OCI-LY7 (cell line): ENCODE results near the gene LRP1B. TPM values are rescaled to one million over a fixed set of nuclear protein-coding genes. Genes with fewer than 3 reads are reported as not detected.

Experiments
- BruUV-seq: library from RNA; stranded (reverse); fragments of 400-500 nt; replicated peaks from 2 replicates; lab custom pipeline; 2021; lab: Mats Ljungman, UMichigan
- CTCF ChIA-PET: fragments of 300-600 bp; sonication (Branson Sonifier 250); formaldehyde crosslinking; loops from one replicate; lab custom pipeline; 2022; ENCODE audit warnings: antibody characterized with exemption; ENCODE audit not compliant: unreplicated experiment; lab: Charles Lee
- POLR2A ChIA-PET: fragments of 300-600 bp; sonication (Branson Sonifier 250); formaldehyde crosslinking; loops from one replicate; lab custom pipeline; 2022; ENCODE audit warnings: antibody characterized with exemption; lab: Charles Lee
- DNase-seq: peaks from one replicate; pipeline ENCODE4 v3.0.0-alpha.2; 2015; ENCODE audit warnings: low spot score
- H2AFZ ChIP-seq: fragments of 200-600 bp; sonication (generic), shearing (Covaris generic); 2 replicates; pipeline ENCODE4 v1.6.1; 2014; ENCODE audit warnings: mild to moderate bottlenecking, antibody characterized with exemption, low read length, moderate library complexity
- H3K27ac ChIP-seq: fragments of 200-600 bp; sonication (generic); 2 replicates; pipeline ENCODE4 v1.5.1; 2014; ENCODE audit warnings: mixed run types, low read depth, mild to moderate bottlenecking, moderate library complexity, low read length, inconsistent platforms; ENCODE audit not compliant: poor library complexity, severe bottlenecking
- H3K36me3 ChIP-seq: fragments of 200-600 bp; sonication (generic); 2 replicates; pipeline ENCODE4 v1.6.1; 2014; ENCODE audit warnings: mild to moderate bottlenecking, antibody characterized with exemption, low read length, moderate library complexity, mixed read lengths; ENCODE audit not compliant: insufficient read depth
- H3K4me1 ChIP-seq: fragments of 200-600 bp; sonication (generic); 2 replicates; pipeline ENCODE4 v1.5.1; 2014; ENCODE audit warnings: mild to moderate bottlenecking, low read length; ENCODE audit not compliant: insufficient read depth, poor library complexity, severe bottlenecking
- H3K4me2 ChIP-seq: fragments of 200-600 bp; sonication (generic); 2 replicates; pipeline ENCODE4 v1.6.1; 2014; ENCODE audit warnings: mild to moderate bottlenecking, low read length
- H3K4me3 ChIP-seq: fragments of 200-600 bp; sonication (generic); 2 replicates; pipeline ENCODE4 v1.5.1; 2014; ENCODE audit warnings: mild to moderate bottlenecking, low read depth, low read length; ENCODE audit not compliant: poor library complexity, severe bottlenecking
- H3K79me2 ChIP-seq: fragments of 200-600 bp; sonication (generic); 2 replicates; pipeline ENCODE4 v1.6.1; 2016; ENCODE audit warnings: low read depth, mild to moderate bottlenecking, low read length, moderate library complexity, mixed read lengths; ENCODE audit not compliant: insufficient read depth
- H3K9me2 ChIP-seq: fragments of 200-600 bp; sonication (generic); 2 replicates; pipeline ENCODE4 v1.6.1; 2016; ENCODE audit warnings: mild to moderate bottlenecking, low read length, mixed read lengths; ENCODE audit not compliant: insufficient read depth
- H3K9me3 ChIP-seq: fragments of 200-600 bp; sonication (generic); 2 replicates; pipeline ENCODE4 v1.6.1; 2014; ENCODE audit warnings: mild to moderate bottlenecking, mixed run types, low read length, mixed read lengths
- H4K20me1 ChIP-seq: fragments of 200-600 bp; sonication (generic); 2 replicates; pipeline ENCODE4 v1.6.1; 2014; ENCODE audit warnings: mild to moderate bottlenecking, antibody characterized with exemption, low read length, moderate library complexity, mixed read lengths; ENCODE audit not compliant: insufficient read depth
- EZH2phosphoT487 ChIP-seq: fragments of 200-600 bp; sonication (generic); IDR thresholded peaks from 2 replicates; pipeline ENCODE4 v1.6.1; 2018; ENCODE audit warnings: low read depth, borderline replicate concordance, mild to moderate bottlenecking, mixed run types, antibody characterized with exemption, low read length, moderate library complexity, mixed read lengths
- intact Hi-C: fragments of 100-400 bp; cut with micrococcal nuclease; formaldehyde crosslinking; loops from one replicate; pipeline ENCODE4 v1.10.0; 2022; ENCODE audit not compliant: unreplicated experiment
- total RNA-seq, 2 experiments: library from RNA; depleted of rRNA in 1 of 2; stranded (reverse); fragments of >200 nt in 1 of 2; shearing (Covaris generic) in 1 of 2; gene quantifications; 2 replicates each; pipeline ENCODE4 v1.2.3, GENCODE V29; 2014 to 2022
- TF ChIP-seq, protein P1 (sequence below): fragments of 200-600 bp; sonication (generic); conservative IDR thresholded peaks from 2 replicates; pipeline ENCODE4 v1.5.1; 2014; ENCODE audit warnings: mild to moderate bottlenecking, antibody characterized with exemption, low read length, moderate library complexity, mixed read lengths

LRP1B gene
- total RNA-seq, 2 experiments from 2014 or later: not detected

- DNase-seq: no peak
- intact Hi-C loops: loop anchor here (5.0 kb wide), 1 partner anchor 564 kb away; no protein-coding TSS in a partner anchor
- no peaks in the 10 kb centered on the region for H4K20me1 ChIP-seq
- H3K9me2 ChIP-seq: no peaks in the 10 kb centered on the region
- no peak overlapping the region for H3K4me2 ChIP-seq
- no peaks in the 10 kb centered on the region for H3K9me3 ChIP-seq
- H3K4me3 ChIP-seq: no peak overlapping the region
- no TSS peak for BruUV-seq
- H3K79me2 ChIP-seq: no peaks in the 10 kb centered on the region
- H3K4me1 ChIP-seq: no peaks in the 10 kb centered on the region
- no peaks in the 10 kb centered on the region for H3K36me3 ChIP-seq
- no peak overlapping the region for H2AFZ ChIP-seq
- H3K27ac ChIP-seq: no peak overlapping the region
- TF ChIP-seq, protein P1, sequence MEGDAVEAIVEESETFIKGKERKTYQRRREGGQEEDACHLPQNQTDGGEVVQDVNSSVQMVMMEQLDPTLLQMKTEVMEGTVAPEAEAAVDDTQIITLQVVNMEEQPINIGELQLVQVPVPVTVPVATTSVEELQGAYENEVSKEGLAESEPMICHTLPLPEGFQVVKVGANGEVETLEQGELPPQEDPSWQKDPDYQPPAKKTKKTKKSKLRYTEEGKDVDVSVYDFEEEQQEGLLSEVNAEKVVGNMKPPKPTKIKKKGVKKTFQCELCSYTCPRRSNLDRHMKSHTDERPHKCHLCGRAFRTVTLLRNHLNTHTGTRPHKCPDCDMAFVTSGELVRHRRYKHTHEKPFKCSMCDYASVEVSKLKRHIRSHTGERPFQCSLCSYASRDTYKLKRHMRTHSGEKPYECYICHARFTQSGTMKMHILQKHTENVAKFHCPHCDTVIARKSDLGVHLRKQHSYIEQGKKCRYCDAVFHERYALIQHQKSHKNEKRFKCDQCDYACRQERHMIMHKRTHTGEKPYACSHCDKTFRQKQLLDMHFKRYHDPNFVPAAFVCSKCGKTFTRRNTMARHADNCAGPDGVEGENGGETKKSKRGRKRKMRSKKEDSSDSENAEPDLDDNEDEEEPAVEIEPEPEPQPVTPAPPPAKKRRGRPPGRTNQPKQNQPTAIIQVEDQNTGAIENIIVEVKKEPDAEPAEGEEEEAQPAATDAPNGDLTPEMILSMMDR: no peak
- no peak for TF ChIP-seq EZH2phosphoT487
- ChIA-PET CTCF (no interaction called here), POLR2A (interaction anchor here (0.8 kb wide), 1 partner anchor 17 kb away, joined by 4 read pairs; no protein-coding TSS in a partner anchor)
Measured at GRCh38 chr2:140861666-140862065, 1269.2 kb downstream of the LRP1B start.

DNA sequence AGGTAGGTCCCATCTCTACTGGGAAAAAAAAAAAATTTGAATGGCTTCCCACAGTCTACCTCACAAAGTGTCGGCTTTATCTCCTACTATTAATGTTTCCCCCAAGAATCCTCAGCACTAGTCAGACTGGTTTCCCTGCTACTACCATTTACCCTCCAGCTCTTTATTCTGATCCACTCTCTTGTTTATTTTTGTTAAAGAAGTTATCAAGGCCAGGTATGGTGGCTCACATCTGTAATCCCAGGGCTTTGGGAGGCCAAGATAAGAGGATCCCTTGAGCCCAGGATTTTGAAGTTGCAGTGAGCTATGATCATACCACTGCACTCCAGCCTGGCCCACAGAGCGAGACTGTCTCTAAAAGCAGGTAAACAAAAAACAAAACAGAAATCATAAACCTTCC, 1275.3 kb downstream of the LRP1B start:
- Histone ChIP-seq H3K9me3 (no peaks in the 10 kb centered on the region), H3K4me3 (no peak overlapping the region), H3K4me2 (no peak overlapping the region), H3K79me2 (no peaks in the 10 kb centered on the region), H4K20me1 (no peaks in the 10 kb centered on the region), H3K27ac (no peak overlapping the region), H2AFZ (no peak overlapping the region), H3K9me2 (no peaks in the 10 kb centered on the region), H3K36me3 (no peaks in the 10 kb centered on the region), H3K4me1 (no peaks in the 10 kb centered on the region)
- ChIA-PET POLR2A (interaction anchor here (0.6 kb wide), 1 partner anchor 55 kb away, joined by 7 read pairs; no protein-coding TSS in a partner anchor), CTCF (no interaction called here)
- TF ChIP-seq, protein P1: no peak
- TF ChIP-seq EZH2phosphoT487: no peak
- no TSS peak for BruUV-seq
- intact Hi-C loops: no loop called here
- no peak for DNase-seq

GRCh38 chr2:140851258-140851981, 1279.4 kb downstream of the LRP1B start:
- CTCF ChIA-PET: no interaction called here
- intact Hi-C loops: no loop called here
- POLR2A ChIA-PET: interaction anchor here (0.8 kb wide), 1 partner anchor 13 kb away, joined by 3 read pairs; no protein-coding TSS in a partner anchor
- no peak for DNase-seq
- no peak overlapping the region for H3K4me2 ChIP-seq
- H3K36me3 ChIP-seq: no peaks in the 10 kb centered on the region
- H3K4me1 ChIP-seq: no peaks in the 10 kb centered on the region
- H4K20me1 ChIP-seq: no peaks in the 10 kb centered on the region
- H3K9me2 ChIP-seq: no peaks in the 10 kb centered on the region
- BruUV-seq: no TSS peak
- no peaks in the 10 kb centered on the region for H3K79me2 ChIP-seq
- H3K4me3 ChIP-seq: no peak overlapping the region
- no peak overlapping the region for H2AFZ ChIP-seq
- no peaks in the 10 kb centered on the region for H3K9me3 ChIP-seq
- TF ChIP-seq, protein P1: no peak
- no peak for TF ChIP-seq EZH2phosphoT487
- no peak overlapping the region for H3K27ac ChIP-seq
